Measurements from ENCODE around the gene PBRM1. TPM values are rescaled to one million over a fixed set of nuclear protein-coding genes. Genes with fewer than 3 reads are reported as not detected.
"Not testable (repeated sequence)": the region's sequence is repeated elsewhere in the genome, so short reads cannot be mapped to it uniquely, and the experiment has no call there.

The PBRM1 gene
- 27.2 and 29.1 TPM in 2 replicates for polyA plus RNA-seq (2014; cell fraction: cytosol; rRNA removed)
- 44.5 and 50.2 TPM in 2 replicates for polyA plus RNA-seq (2014; cell fraction: nucleus; rRNA removed)

DNA sequence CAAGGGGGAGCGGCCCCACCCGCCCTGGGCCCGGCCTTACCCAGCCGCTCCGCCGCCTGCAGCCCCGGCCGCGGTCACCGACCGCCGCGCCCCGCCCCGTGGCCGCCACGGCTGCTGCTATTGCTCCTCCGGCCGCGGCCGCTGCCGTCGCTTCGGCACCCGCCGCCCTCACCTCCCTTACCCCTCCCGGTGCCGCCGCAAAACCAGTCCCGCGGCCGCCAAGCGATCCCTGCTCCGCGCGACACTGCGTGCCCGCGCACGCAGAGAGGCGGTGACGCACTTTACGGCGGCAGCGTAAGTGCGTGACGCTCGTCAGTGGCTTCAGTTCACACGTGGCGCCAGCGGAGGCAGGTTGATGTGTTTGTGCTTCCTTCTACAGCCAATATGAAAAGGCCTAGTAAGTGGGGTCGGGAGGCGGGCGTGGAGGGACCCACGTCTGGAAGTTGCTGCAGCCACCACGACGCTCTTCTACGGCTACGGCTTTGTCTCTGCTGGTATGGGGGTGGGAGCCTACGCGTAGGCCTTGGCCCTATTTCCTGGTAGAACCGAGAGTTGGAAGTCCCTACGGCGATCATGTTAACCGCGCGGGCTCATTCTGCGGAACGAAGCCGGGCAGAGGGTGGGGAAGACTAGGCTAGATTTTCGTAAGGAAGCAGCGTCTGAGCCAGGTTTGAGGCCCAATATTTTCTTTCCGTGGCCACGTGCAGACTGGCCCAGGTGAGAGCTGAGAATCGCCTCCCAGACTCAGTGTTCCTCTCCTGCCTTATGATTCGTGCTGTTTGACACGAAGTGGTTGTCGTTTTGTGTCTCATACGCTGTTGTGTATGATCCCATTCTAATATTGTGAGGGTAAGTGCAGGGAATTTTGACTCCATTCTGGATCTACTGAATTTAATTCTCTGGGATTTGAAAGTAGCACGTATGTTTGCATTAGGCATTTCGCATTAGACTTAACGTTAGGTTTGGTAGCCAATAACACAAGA is at the start of gene PBRM1, which contains the start of gene GNL3:
Gene PBRM1, minus strand, starts transcription at position 205 of the 983 bp plus-strand sequence.
Gene GNL3, plus strand, starts transcription at position 324 of the 983 bp plus-strand sequence. Its CDS starts 61 bp downstream, at position 385.
- DNase-seq (ENCODE audit: low spot score), result peak; percentile 93

- DNase-seq (ENCODE audit: low spot score), result no peak
These were observed 47.7 kb upstream of the PBRM1 start for GRCh38 chr3:52733256-52733891.

- DNase-seq (ENCODE audit: low spot score), result no peak
These were observed 45.9 kb upstream of the PBRM1 start for GRCh38 chr3:52731590-52731989.

- no peak for DNase-seq (ENCODE audit: low spot score)
These were observed 45.0 kb upstream of the PBRM1 start for GRCh38 chr3:52730681-52731080.

DNA sequence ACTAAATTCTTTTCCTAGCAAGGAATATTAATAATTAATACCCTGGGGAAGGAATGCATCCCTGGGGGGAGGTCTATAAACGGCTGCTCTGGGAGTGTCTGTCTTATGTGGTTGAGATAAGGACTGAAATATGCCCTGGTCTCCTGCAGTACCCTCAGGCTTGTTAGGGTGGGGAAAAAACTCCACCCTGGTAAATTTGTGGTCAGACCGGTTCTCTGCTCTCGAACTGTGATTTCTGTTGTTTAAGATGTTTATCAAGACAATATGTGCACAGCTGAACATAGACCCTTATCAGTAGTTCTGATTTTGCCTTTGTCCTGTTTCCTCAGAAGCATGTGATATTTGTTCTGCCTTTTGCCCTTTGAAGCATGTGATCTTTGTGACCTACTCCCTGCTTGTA is 43.0 kb upstream of the PBRM1 start:
- not testable (repeated sequence) for DNase-seq (ENCODE audit: low spot score)

DNA sequence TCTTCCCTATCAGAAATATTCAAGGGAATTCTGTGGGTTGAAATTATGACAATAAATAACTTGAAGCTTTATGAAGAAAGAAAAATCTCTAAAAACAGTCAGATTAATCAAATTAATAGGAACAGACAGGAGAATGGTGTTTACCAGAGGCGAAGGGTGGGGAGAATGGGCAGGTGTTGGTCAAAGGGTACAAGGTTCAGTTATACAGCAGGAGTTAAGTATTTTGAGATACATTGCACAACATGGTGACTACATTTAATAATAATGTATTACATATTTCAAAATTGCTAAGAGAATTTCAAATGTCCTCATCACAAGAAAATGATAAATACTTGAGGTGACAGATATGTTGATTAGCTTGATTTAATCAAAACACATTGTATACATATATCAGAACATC is 38.8 kb upstream of the PBRM1 start:
- DNase-seq (ENCODE audit: low spot score), result no peak

- DNase-seq (ENCODE audit: low spot score), result no peak
These were observed 38.2 kb upstream of the PBRM1 start for GRCh38 chr3:52723935-52724334.

DNA sequence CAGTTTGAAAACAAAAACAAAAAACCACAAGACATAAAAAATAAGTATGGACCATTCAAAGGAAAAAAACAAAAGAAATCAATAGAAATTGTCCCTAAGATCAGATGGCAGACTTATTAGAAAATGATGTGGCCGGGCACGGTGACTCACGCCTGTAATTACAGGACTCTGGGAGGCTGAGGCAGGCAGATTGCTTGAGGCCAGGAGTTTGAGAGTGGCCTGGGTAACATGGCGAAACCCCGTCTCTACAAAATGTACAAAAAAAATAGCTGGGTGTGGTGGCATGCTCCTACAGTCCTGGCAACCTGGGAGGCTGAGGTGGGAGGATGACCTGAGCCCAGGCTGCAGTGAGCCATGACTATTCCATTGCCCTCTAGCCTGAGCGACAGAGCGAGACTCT is 36.8 kb upstream of the PBRM1 start:
- no peak for DNase-seq (ENCODE audit: low spot score)

DNA sequence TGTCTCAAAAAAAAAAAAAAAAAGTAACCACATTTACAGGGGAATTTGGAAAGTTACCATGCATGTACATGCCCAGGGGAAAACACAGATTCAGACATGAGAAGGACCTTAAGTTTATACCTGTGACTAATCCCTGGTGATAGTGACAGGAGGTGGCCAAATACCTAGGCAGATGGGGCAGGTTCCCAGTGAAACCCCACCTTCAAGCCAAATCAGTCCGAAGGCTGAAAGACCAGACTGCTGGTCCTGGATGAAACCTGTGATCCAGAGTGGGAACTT is 36.0 kb upstream of the PBRM1 start:
- no peak for DNase-seq (ENCODE audit: low spot score)

DNA sequence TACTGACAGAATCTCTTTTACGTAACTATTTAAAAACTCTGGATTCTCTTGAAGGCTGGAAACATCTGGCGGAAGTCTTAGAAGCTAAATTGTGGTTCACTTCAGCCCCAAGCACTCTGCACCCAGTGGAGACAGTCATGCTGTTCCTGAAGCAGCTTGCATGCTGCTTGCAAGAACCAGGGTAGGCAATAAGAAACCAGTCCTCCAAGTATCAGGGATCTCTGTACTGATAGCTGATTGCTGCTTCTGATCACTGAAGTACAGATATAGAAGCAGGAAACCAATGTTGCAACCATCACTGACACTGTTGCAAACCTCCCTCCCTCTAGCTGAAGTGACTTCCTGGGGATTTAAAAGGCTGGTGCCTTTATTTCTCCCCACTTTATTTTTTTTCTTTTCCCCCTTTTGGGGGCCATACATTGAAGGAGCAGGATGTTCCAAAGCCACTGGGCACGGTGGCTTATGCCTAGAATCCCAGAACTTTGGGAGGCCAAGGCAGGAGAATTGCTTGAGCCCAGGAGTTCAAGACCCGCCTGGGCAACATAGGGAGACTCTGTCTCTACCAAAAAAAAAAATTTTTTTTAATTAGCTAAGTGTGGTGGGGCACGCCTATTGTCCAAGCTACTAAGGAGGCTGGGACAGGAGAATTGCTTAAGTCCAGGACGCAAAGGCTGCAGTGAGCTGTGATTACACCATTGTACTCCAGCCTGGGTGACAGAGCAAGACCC is 35.5 kb upstream of the PBRM1 start:
- DNase-seq (ENCODE audit: low spot score), result no peak

GRCh38 chr3:52719618-52720017 is 33.9 kb upstream of the PBRM1 start:
- DNase-seq (ENCODE audit: low spot score), result no peak

DNA sequence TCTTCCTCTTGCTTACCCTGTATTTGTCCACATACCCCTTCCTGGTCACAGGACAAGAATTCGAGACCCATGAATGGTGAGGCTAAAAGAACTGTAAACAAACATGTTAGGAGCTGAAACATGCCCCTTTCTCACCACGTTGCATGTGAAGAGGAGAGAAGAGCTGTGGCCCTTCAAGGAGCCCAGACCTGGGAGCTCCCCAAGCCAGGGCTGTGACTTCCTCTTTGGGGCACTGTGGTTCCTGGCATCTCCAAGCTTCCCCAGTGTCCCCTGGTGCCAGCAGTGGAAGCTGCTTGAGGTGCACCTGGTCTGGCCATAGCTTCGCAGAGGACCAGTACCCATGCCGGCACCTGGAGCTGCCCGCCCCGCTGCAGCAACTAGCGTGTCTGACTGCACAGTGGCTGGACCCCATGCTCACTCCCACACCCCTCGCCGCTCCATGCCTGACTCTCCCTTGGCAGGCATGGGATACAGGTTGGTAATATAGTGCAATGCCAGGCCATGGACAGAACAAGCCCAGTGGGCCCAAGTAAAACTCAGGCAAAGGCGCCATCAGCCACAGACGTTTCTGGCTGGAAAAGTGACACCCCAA is 30.1 kb upstream of the PBRM1 start:
- DNase-seq (ENCODE audit: low spot score), result no peak

- DNase-seq (ENCODE audit: low spot score), result no peak
These were observed 28.9 kb upstream of the PBRM1 start for GRCh38 chr3:52714335-52715302.

GRCh38 chr3:52712291-52713212 is 26.8 kb upstream of the PBRM1 start:
- DNase-seq (ENCODE audit: low spot score), result no peak

- no peak for DNase-seq (ENCODE audit: low spot score)
These were observed 24.8 kb upstream of the PBRM1 start for GRCh38 chr3:52710512-52710911.

- DNase-seq (ENCODE audit: low spot score), result no peak
These were observed 21.9 kb upstream of the PBRM1 start for GRCh38 chr3:52707585-52707984.

- peak; percentile 81 for DNase-seq (ENCODE audit: low spot score)
These were observed 20.3 kb upstream of the PBRM1 start, which contains the start of the genes GLT8D1 and SPCS1 for GRCh38 chr3:52705688-52706686. Gene GLT8D1 (minus strand): TSS chr3:52705791. CDS start chr3:52700460, 5,331 bp downstream. Gene SPCS1 (plus strand): TSS chr3:52706106. CDS start chr3:52706247, 141 bp downstream.

DNA sequence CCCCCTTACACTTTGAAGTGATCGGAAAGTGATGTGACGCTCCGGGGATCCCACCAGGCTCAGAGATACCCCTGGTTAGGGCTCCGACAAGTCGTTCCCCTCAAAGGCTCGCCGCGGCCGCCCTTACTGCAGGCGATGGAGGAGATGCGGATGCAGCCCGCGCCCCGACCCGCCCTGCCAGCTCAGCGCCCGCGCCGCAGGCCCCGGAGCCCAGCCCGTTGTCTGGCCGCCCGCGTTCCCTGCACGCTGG is 19.6 kb upstream of the PBRM1 start:
- no peak for DNase-seq (ENCODE audit: low spot score)

Data from SK-N-DZ (cell line).